Measurements from ENCODE around the gene SPIN2B.
"Not testable (repeated sequence)": the region's sequence is repeated elsewhere in the genome, so short reads cannot be mapped to it uniquely, and the experiment has no call there.

SPIN2B gene

GRCh38 chrX:57133284-57133683 lies 11.9 kb upstream of the SPIN2B start:
- not testable (repeated sequence) for H3K4me1 ChIP-seq (ENCODE audit: control insufficient read depth, insufficient read depth, low read length, unreplicated experiment); H2AFZ ChIP-seq (ENCODE audit: low read length, unreplicated experiment); H3K4me3 ChIP-seq (ENCODE audit: low read depth, low read length); H3K27me3 ChIP-seq (ENCODE audit: insufficient read depth, low read length); H3K27ac ChIP-seq (ENCODE audit: low read depth, low read length); H3K36me3 ChIP-seq (ENCODE audit: insufficient read depth, low read length); H3K79me2 ChIP-seq (ENCODE audit: control insufficient read depth, insufficient read depth, low read length, unreplicated experiment)

DNA sequence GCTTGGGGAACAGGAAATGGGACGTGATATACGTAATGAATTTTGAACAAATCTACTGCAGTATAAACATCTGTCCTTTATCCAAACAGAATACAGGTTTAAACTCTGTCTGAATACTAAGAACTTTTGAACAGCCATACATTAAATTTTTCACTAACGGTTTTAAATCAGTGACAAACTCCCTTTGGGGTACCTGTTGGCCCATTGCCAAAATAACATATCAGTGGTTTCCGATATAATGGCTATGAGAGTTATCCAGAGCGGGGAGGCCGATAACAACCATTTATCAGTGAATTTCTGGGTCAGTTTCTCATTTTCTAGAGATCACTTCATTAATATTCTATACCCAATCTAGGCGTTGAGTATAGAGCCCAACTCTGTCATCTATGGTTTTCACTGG lies 10.7 kb upstream of the SPIN2B start:
- Histone ChIP-seq H3K27me3 (ENCODE audit: insufficient read depth, low read length) (no peaks in the 10 kb centered on the region), H3K79me2 (ENCODE audit: control insufficient read depth, insufficient read depth, low read length, unreplicated experiment) (no peaks in the 10 kb centered on the region), H3K36me3 (ENCODE audit: insufficient read depth, low read length) (no peaks in the 10 kb centered on the region), H2AFZ (ENCODE audit: low read length, unreplicated experiment) (no peak overlapping the region), H3K4me1 (ENCODE audit: control insufficient read depth, insufficient read depth, low read length, unreplicated experiment) (no peaks in the 10 kb centered on the region), H3K27ac (ENCODE audit: low read depth, low read length) (no peak overlapping the region), H3K4me3 (ENCODE audit: low read depth, low read length) (no peak overlapping the region)

DNA sequence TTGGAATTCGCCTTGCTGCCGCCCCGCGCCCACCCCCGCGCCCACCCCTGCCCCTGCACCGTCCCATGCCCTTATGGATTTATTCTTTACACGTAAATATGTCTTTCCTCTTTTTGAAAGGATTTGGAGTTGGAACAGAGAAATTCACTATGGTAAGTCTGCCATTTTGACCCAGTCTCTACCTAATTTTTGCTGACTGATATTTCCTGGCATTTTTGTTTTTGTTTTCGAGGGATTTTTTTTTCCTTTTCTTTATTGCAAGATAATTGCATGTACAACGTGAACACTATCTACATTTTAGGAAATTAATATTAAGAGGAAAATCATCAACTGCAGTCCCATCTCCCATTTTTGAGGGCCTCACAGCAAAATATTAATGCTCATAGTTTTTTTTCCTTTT lies 468 bp upstream of the SPIN2B start:
- H3K27ac ChIP-seq (ENCODE audit: low read depth, low read length), result no peak overlapping the region

GRCh38 chrX:57120619-57121161 lies 658 bp downstream of the SPIN2B start:
- not testable (repeated sequence) for H3K27me3 ChIP-seq (ENCODE audit: insufficient read depth, low read length); H3K79me2 ChIP-seq (ENCODE audit: control insufficient read depth, insufficient read depth, low read length, unreplicated experiment); H3K27ac ChIP-seq (ENCODE audit: low read depth, low read length); H3K36me3 ChIP-seq (ENCODE audit: insufficient read depth, low read length); H2AFZ ChIP-seq (ENCODE audit: low read length, unreplicated experiment); H3K4me1 ChIP-seq (ENCODE audit: control insufficient read depth, insufficient read depth, low read length, unreplicated experiment)
- H3K4me3 ChIP-seq (ENCODE audit: low read depth, low read length), result peak overlapping the region; percentile 82

More for the DNA sequence above, 468 bp upstream of the SPIN2B start:
- H3K4me3 ChIP-seq (ENCODE audit: low read depth, low read length), result peak overlapping the region; percentile 82
- no peaks in the 10 kb centered on the region for H3K36me3 ChIP-seq (ENCODE audit: insufficient read depth, low read length)
- H3K27me3 ChIP-seq (ENCODE audit: insufficient read depth, low read length), result no peaks in the 10 kb centered on the region
- H3K79me2 ChIP-seq (ENCODE audit: control insufficient read depth, insufficient read depth, low read length, unreplicated experiment), result no peaks in the 10 kb centered on the region
- H2AFZ ChIP-seq (ENCODE audit: low read length, unreplicated experiment), result peak overlapping the region; percentile 40
- no peaks in the 10 kb centered on the region for H3K4me1 ChIP-seq (ENCODE audit: control insufficient read depth, insufficient read depth, low read length, unreplicated experiment)

DNA sequence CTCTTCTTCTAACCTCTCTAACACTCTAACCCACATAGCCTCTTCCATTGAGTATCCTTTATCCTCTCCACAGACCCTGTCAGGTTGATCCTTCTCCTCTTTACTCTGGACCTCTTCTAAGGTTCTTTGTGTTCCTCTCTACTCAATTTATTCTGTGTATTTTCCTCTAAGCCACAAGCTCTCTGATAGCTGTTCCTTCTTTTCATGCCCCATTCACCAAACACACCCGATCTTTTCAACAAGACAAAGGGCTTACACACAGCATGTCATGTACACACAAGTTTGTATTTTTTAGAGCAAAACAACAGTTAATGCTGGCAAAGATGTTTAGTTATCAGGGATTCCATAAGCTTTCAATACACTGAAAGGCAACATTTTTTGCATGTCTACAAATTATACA lies 1.9 kb downstream of the SPIN2B start:
- no peak overlapping the region for H3K4me3 ChIP-seq (ENCODE audit: low read depth, low read length)
- no peaks in the 10 kb centered on the region for H3K36me3 ChIP-seq (ENCODE audit: insufficient read depth, low read length)
- H3K27ac ChIP-seq (ENCODE audit: low read depth, low read length), result no peak overlapping the region
- H3K27me3 ChIP-seq (ENCODE audit: insufficient read depth, low read length), result no peaks in the 10 kb centered on the region
- no peaks in the 10 kb centered on the region for H3K4me1 ChIP-seq (ENCODE audit: control insufficient read depth, insufficient read depth, low read length, unreplicated experiment)
- H2AFZ ChIP-seq (ENCODE audit: low read length, unreplicated experiment), result no peak overlapping the region
- no peaks in the 10 kb centered on the region for H3K79me2 ChIP-seq (ENCODE audit: control insufficient read depth, insufficient read depth, low read length, unreplicated experiment)

DNA sequence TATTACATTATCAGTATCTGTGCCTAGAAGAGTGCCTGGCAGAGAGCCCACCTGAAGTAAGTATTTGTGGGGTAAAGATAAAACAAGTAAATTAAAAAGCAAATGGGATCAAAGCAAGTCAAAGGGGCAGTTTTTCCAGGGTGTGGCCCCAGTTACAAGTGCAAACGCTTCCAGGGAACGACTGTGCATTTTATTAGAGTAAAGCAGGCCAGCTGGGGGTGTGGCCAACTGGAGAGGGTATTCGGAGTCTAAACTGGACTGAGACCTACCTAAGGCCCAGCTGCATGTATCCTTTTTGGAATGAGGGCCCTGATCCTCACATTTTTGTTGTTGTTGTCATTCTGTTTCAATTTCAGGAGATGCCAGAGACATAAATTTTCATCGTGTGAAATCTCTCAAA lies 3.8 kb downstream of the SPIN2B start:
- H3K4me1 ChIP-seq (ENCODE audit: control insufficient read depth, insufficient read depth, low read length, unreplicated experiment); H3K36me3 ChIP-seq (ENCODE audit: insufficient read depth, low read length); H2AFZ ChIP-seq (ENCODE audit: low read length, unreplicated experiment); H3K4me3 ChIP-seq (ENCODE audit: low read depth, low read length); H3K27ac ChIP-seq (ENCODE audit: low read depth, low read length); H3K27me3 ChIP-seq (ENCODE audit: insufficient read depth, low read length); H3K79me2 ChIP-seq (ENCODE audit: control insufficient read depth, insufficient read depth, low read length, unreplicated experiment): not testable (repeated sequence)

DNA sequence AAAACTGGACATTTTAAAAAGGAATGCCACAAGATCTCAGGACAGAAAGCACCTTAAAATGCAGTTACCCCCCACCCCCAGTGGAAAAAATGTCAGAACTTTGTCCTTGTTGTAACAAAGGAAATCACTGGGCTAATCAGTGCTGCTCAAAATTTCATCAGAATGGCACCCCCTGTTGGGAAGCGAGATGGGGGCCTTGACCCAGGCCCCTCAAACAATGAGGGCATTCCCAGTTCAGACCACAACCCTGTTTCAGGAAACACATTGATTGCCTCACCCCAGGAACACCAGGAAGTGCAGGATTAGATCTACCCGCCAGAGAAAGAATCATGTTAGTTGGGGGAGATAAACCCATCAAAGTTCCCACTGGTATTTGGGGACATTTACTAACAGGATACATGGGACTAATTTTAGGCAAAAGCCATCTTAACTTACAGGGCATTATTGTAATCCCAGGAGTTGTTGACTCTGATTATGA lies 16.4 kb downstream of the SPIN2B start:
- Histone ChIP-seq H3K27me3 (ENCODE audit: insufficient read depth, low read length) (no peaks in the 10 kb centered on the region), H3K4me3 (ENCODE audit: low read depth, low read length) (no peak overlapping the region), H3K79me2 (ENCODE audit: control insufficient read depth, insufficient read depth, low read length, unreplicated experiment) (no peaks in the 10 kb centered on the region), H2AFZ (ENCODE audit: low read length, unreplicated experiment) (no peak overlapping the region), H3K36me3 (ENCODE audit: insufficient read depth, low read length) (no peaks in the 10 kb centered on the region), H3K4me1 (ENCODE audit: control insufficient read depth, insufficient read depth, low read length, unreplicated experiment) (no peaks in the 10 kb centered on the region), H3K27ac (ENCODE audit: low read depth, low read length) (no peak overlapping the region)

DNA sequence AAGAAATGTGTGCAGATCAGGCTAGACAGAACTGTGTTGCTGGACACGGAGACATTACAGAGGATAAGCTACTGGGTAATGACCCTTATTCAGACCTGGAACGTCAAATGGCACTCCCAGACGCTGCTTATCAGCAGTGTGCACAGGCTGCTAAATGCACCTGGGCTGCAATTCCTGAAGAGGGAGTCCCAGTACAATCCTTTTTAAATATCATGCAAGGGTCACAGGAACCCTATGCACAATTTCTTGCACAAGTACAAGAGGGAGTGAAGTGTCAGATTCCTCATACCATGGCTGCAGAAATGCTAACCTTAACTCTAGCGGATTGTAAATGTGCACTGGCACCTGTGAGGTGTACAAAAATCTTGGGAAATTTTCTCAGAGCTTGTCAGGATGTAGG lies 16.9 kb downstream of the SPIN2B start:
- Histone ChIP-seq H3K27me3 (ENCODE audit: insufficient read depth, low read length) (no peaks in the 10 kb centered on the region), H3K4me3 (ENCODE audit: low read depth, low read length) (no peak overlapping the region), H3K27ac (ENCODE audit: low read depth, low read length) (no peak overlapping the region), H3K4me1 (ENCODE audit: control insufficient read depth, insufficient read depth, low read length, unreplicated experiment) (no peaks in the 10 kb centered on the region), H2AFZ (ENCODE audit: low read length, unreplicated experiment) (no peak overlapping the region), H3K79me2 (ENCODE audit: control insufficient read depth, insufficient read depth, low read length, unreplicated experiment) (no peaks in the 10 kb centered on the region), H3K36me3 (ENCODE audit: insufficient read depth, low read length) (no peaks in the 10 kb centered on the region)

- Histone ChIP-seq H3K79me2 (ENCODE audit: control insufficient read depth, insufficient read depth, low read length, unreplicated experiment) (no peaks in the 10 kb centered on the region), H3K4me3 (ENCODE audit: low read depth, low read length) (no peak overlapping the region), H3K27ac (ENCODE audit: low read depth, low read length) (no peak overlapping the region), H3K4me1 (ENCODE audit: control insufficient read depth, insufficient read depth, low read length, unreplicated experiment) (no peaks in the 10 kb centered on the region), H3K36me3 (ENCODE audit: insufficient read depth, low read length) (no peaks in the 10 kb centered on the region), H3K27me3 (ENCODE audit: insufficient read depth, low read length) (no peaks in the 10 kb centered on the region), H2AFZ (ENCODE audit: low read length, unreplicated experiment) (no peak overlapping the region)
Measured at GRCh38 chrX:57103489-57103888, 17.9 kb downstream of the SPIN2B start.

GRCh38 chrX:57102918-57103317 lies 18.4 kb downstream of the SPIN2B start:
- H2AFZ ChIP-seq (ENCODE audit: low read length, unreplicated experiment); H3K27me3 ChIP-seq (ENCODE audit: insufficient read depth, low read length); H3K27ac ChIP-seq (ENCODE audit: low read depth, low read length); H3K79me2 ChIP-seq (ENCODE audit: control insufficient read depth, insufficient read depth, low read length, unreplicated experiment); H3K36me3 ChIP-seq (ENCODE audit: insufficient read depth, low read length); H3K4me1 ChIP-seq (ENCODE audit: control insufficient read depth, insufficient read depth, low read length, unreplicated experiment); H3K4me3 ChIP-seq (ENCODE audit: low read depth, low read length): not testable (repeated sequence)

DNA sequence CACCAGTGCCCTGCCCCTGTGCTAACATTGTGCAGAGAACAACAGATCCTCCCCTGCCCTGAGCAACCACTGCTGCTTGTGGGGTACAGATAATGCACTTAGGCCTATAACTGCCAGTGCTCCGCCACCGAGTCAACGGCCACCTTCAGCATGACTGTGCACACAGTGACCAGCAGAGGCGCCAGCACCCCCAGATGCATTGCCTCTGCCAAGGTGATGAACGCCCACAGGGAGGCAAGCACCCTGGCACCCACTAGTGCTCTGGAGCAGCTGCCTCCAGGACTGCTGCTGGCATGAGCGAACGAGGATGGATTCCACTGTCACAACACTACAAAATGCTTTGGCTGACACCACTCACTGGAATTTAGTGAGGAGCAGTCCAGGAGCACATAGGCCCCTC lies 38.2 kb downstream of the SPIN2B start:
- Histone ChIP-seq H3K4me3 (ENCODE audit: low read depth, low read length) (no peak overlapping the region), H3K27me3 (ENCODE audit: insufficient read depth, low read length) (no peaks in the 10 kb centered on the region), H2AFZ (ENCODE audit: low read length, unreplicated experiment) (no peak overlapping the region), H3K4me1 (ENCODE audit: control insufficient read depth, insufficient read depth, low read length, unreplicated experiment) (no peaks in the 10 kb centered on the region), H3K79me2 (ENCODE audit: control insufficient read depth, insufficient read depth, low read length, unreplicated experiment) (no peaks in the 10 kb centered on the region), H3K36me3 (ENCODE audit: insufficient read depth, low read length) (no peaks in the 10 kb centered on the region), H3K27ac (ENCODE audit: low read depth, low read length) (no peak overlapping the region)
